Glutamatergic neuron (in vitro differentiated cells): Measurements from ENCODE around the gene NUDT14. TPM values are rescaled to one million over a fixed set of nuclear protein-coding genes. Genes with fewer than 3 reads are reported as not detected.

Experiments
- DNase-seq: peaks from one replicate; pipeline ENCODE4 v3.0.0; 2022
- H3K27ac Mint-ChIP-seq: one replicate; pipeline ENCODE4 v1.8.0; 2020; ENCODE audit warnings: mild to moderate bottlenecking, mixed read lengths, inconsistent platforms; ENCODE audit not compliant: unreplicated experiment
- H3K27me3 Mint-ChIP-seq: one replicate; pipeline ENCODE4 v1.8.0; 2020; ENCODE audit warnings: mild to moderate bottlenecking, moderate library complexity, mixed read lengths, inconsistent platforms; ENCODE audit not compliant: unreplicated experiment
- H3K36me3 Mint-ChIP-seq: one replicate; pipeline ENCODE4 v1.8.0; 2020; ENCODE audit warnings: mild to moderate bottlenecking, mixed read lengths, inconsistent platforms; ENCODE audit not compliant: unreplicated experiment
- H3K4me1 Mint-ChIP-seq: one replicate; pipeline ENCODE4 v1.8.0; 2020; ENCODE audit warnings: mild to moderate bottlenecking, low read depth, mixed read lengths, inconsistent platforms; ENCODE audit not compliant: unreplicated experiment
- H3K4me3 Mint-ChIP-seq: one replicate; pipeline ENCODE4 v1.8.0; 2020; ENCODE audit warnings: mild to moderate bottlenecking, mixed read lengths, inconsistent platforms; ENCODE audit not compliant: unreplicated experiment
- H3K9me3 Mint-ChIP-seq: one replicate; pipeline ENCODE4 v1.8.0; 2020; ENCODE audit warnings: mild to moderate bottlenecking, moderate library complexity, mixed read lengths, inconsistent platforms; ENCODE audit not compliant: unreplicated experiment
- total RNA-seq: library from RNA; stranded (reverse); fragmentation: NEBNext Ultra II Directional; extraction: Animal tissue kit (Norgen Biotek cat#: 25700); gene quantifications from one replicate; pipeline ENCODE4 v1.2.1, GENCODE V29; 2021; ENCODE audit not compliant: unreplicated experiment
- TF ChIP-seq, protein P1 (sequence below): fragments of 200-600 bp; sonication (generic); IDR thresholded peaks from one replicate; pipeline ENCODE4 v1.5.0; 2021; ENCODE audit not compliant: partially characterized antibody, unreplicated experiment

NUDT14 gene
- total RNA-seq, 1 donor from 2014 or later, result 114 TPM

DNA sequence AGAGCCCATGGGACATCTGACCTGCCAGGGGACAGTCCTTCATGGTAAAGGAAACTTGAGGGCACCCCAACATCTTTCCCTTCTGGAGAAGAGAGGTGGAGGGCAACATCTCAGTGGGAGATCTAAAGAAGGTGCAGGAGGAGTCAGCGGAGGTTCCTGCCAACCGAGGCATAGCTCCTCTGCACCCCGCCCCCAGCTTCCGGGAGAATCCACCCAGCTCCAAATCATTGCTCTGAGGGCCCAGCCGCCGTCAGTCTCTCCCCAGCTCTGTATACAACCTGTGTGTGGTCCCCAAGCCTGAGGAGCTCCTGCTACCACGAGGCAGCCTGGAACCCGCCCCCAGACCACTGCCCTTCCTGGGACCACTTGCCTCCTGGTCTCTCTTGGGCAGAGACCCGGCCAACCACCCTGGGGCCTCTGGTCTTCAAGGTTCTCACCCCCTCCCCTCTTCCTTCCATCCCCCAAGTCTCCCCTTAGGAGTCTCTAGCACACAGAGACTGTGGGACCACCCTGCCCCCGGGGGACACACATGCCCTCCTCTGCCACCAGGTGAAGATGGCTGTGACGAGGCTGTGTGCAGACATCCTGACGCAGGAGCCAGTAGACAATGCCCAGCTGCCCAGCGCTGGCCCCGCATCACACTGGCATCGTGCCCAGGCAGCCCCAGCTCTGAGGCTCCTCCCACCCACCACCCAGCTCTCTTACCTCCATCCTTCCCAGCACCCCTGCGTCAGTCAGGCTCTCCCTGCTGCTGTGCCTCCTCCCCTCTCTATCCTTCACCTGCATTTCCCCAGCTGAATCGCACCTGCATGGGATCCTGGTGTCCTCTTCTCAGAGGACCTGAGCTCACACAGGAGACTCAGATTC is 13.0 kb upstream of the NUDT14 start:
- TF ChIP-seq, protein P1, sequence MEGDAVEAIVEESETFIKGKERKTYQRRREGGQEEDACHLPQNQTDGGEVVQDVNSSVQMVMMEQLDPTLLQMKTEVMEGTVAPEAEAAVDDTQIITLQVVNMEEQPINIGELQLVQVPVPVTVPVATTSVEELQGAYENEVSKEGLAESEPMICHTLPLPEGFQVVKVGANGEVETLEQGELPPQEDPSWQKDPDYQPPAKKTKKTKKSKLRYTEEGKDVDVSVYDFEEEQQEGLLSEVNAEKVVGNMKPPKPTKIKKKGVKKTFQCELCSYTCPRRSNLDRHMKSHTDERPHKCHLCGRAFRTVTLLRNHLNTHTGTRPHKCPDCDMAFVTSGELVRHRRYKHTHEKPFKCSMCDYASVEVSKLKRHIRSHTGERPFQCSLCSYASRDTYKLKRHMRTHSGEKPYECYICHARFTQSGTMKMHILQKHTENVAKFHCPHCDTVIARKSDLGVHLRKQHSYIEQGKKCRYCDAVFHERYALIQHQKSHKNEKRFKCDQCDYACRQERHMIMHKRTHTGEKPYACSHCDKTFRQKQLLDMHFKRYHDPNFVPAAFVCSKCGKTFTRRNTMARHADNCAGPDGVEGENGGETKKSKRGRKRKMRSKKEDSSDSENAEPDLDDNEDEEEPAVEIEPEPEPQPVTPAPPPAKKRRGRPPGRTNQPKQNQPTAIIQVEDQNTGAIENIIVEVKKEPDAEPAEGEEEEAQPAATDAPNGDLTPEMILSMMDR, result no peak
- Mint-ChIP-seq H3K4me1 (peaks cover 3% of the 10 kb centered on the region), H3K4me3 (no peak overlapping the region), H3K27me3 (peaks cover 10% of the 10 kb centered on the region), H3K36me3 (no peaks in the 10 kb centered on the region), H3K9me3 (peaks cover 5% of the 10 kb centered on the region), H3K27ac (no peak overlapping the region)
- DNase-seq, result no peak

DNA sequence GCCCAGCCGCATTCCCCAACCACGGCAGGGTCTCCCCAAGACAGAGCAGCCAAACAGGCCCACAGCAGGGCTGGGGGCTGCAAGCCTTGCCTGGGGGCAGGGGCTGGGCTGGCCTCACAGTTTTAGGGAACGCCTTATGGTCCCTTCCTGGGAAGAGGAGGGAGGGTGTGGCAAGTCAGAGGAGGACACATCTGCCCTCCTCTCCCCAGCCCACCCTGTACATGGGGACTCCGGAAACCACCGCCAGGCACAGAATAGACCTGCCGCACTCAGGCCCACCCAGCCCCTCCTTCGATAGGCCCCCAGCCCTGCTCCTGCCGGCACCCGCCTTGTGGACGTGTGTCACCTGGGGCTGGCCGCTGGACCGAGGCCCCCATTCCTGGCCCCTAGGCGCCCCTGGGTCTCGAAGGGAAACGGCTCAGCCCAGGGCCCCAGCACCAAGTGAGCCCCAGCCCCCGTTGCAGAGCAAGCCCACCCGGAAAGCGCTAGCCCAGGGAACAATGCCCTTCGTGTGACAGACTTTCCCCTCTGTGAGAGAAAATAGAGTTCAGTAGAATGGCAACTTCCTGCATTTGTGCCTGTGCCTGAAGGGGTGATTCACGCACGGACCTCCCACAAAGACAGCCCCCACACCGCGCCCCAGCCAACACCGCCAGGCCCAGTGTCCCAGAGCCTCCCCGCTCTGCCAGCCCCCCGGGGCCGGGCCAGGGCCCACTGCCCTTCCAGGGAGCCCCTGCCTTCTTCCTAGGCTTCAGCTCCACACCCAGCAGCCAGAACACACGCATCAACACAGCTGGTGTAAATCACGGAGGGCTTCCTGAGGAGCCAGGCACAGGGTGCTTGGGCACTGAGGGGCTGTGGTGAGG is 12.0 kb upstream of the NUDT14 start:
- Mint-ChIP-seq H3K27me3 (peaks cover 15% of the 10 kb centered on the region), H3K9me3 (peaks cover 5% of the 10 kb centered on the region), H3K36me3 (peaks cover 6% of the 10 kb centered on the region), H3K27ac (no peak overlapping the region), H3K4me3 (no peak overlapping the region), H3K4me1 (peaks cover 3% of the 10 kb centered on the region)
- no peak for DNase-seq
- TF ChIP-seq, protein P1, result no peak

DNA sequence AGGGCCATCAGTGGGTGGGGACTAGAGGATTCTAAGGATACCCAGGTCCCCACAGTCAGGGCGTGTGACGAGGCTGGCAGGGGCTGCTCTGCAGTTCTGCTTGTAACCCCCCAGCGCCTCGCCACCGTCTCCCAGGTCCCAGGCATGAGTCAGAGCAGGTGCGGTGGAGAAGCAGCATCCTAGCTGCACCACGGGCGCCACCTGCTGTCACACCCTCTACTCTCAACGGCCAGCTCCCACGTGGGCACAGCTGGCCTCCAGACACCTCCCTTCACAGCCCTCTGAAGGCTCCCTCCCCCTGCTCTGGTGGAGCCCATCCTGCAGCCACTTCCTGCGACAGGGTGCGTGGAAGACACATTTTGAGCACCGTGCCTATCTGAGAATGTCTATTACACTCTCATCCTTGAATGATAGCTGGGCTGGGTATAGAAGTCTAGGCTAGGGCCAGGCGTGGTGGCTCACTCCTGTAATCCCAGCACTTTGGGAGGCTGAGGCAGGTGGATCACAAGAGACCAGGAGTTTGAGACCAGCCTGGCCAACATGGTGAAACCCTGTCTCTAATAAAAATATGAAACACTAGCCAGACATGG is 6.9 kb upstream of the NUDT14 start:
- H3K9me3 Mint-ChIP-seq, result peaks cover 4% of the 10 kb centered on the region

DNA sequence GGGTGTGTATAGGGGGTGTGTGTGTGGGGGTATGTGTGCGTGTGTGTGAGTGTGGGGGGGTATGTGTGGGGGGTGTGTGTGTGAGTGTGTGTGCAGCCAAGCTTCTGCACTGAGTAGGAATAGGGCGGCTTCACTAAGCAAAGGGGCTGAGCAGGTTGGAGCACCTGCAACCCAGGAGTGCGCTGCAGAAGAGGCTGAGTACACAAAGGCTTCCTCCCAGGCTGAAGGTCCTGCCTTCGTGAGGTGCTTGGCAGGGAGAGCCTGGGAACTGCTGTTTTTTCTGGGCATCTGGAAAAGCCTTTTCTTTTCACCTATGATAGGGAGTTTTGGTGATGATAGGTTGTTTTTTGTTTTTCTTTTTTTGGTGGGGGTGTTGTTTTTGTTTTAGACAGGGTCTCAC is 6.0 kb upstream of the NUDT14 start:
- no peak overlapping the region for H3K4me3 Mint-ChIP-seq

More for the DNA sequence above, 6.9 kb upstream of the NUDT14 start:
- Mint-ChIP-seq H3K4me3 (no peak overlapping the region), H3K36me3 (peaks cover 6% of the 10 kb centered on the region), H3K27me3 (peaks cover 6% of the 10 kb centered on the region), H3K27ac (no peak overlapping the region), H3K4me1 (peaks cover 2% of the 10 kb centered on the region)
- TF ChIP-seq, protein P1, result no peak
- DNase-seq, result no peak

More for the DNA sequence above, 6.0 kb upstream of the NUDT14 start:
- H3K27ac Mint-ChIP-seq, result no peak overlapping the region
- no peak for DNase-seq
- peaks cover 8% of the 10 kb centered on the region for H3K27me3 Mint-ChIP-seq
- peaks cover 5% of the 10 kb centered on the region for H3K4me1 Mint-ChIP-seq
- peaks cover 7% of the 10 kb centered on the region for H3K9me3 Mint-ChIP-seq
- TF ChIP-seq, protein P1, result no peak
- H3K36me3 Mint-ChIP-seq, result peaks cover 6% of the 10 kb centered on the region
